Calu3 (cell line): ENCODE measurements around the gene CACNA2D2. TPM values are rescaled to one million over a fixed set of nuclear protein-coding genes. Genes with fewer than 3 reads are reported as not detected.

Source experiments
- BruUV-seq: library from RNA; stranded (reverse); fragments of 400-500 nt; replicated peaks from 2 replicates; lab custom pipeline; 2021; lab: Mats Ljungman, UMichigan
- CTCF ChIA-PET: fragments of 300-600 bp; sonication (Branson Sonifier 250); formaldehyde crosslinking; loops from one replicate; lab custom pipeline; 2022; ENCODE audit warnings: antibody characterized with exemption; lab: Charles Lee
- DNase-seq: peaks from one replicate; pipeline ENCODE4 v3.0.0; 2022
- H3K27ac Mint-ChIP-seq: one replicate; pipeline ENCODE4 v1.8.0; 2022; ENCODE audit warnings: mixed read lengths; ENCODE audit not compliant: unreplicated experiment
- H3K27me3 Mint-ChIP-seq: one replicate; pipeline ENCODE4 v1.8.0; 2022; ENCODE audit warnings: mixed read lengths; ENCODE audit not compliant: unreplicated experiment
- H3K36me3 Mint-ChIP-seq: one replicate; pipeline ENCODE4 v1.8.0; 2022; ENCODE audit warnings: mild to moderate bottlenecking, moderate library complexity, mixed read lengths; ENCODE audit not compliant: insufficient read depth, unreplicated experiment
- H3K4me1 Mint-ChIP-seq: one replicate; pipeline ENCODE4 v1.8.0; 2022; ENCODE audit warnings: mild to moderate bottlenecking, low read depth, mixed read lengths; ENCODE audit not compliant: unreplicated experiment
- H3K4me3 Mint-ChIP-seq: one replicate; pipeline ENCODE4 v1.8.0; 2022; ENCODE audit warnings: mild to moderate bottlenecking, low read depth, moderate library complexity, mixed read lengths; ENCODE audit not compliant: unreplicated experiment
- H3K9me3 Mint-ChIP-seq: one replicate; pipeline ENCODE4 v1.8.0; 2022; ENCODE audit warnings: low read depth, mixed read lengths; ENCODE audit not compliant: unreplicated experiment
- intact Hi-C: fragments of 100-400 bp; cut with micrococcal nuclease; formaldehyde crosslinking; loops from one replicate; pipeline ENCODE4 v1.10.0; 2022; ENCODE audit not compliant: unreplicated experiment
- total RNA-seq: library from RNA; stranded (reverse); gene quantifications from 2 replicates; pipeline ENCODE4 v1.2.3, GENCODE V29; 2022
- TF ChIP-seq, protein P1 (sequence below): fragments of 200-600 bp; IDR thresholded peaks from one replicate; pipeline ENCODE4 v1.8.0; 2022; ENCODE audit warnings: antibody characterized with exemption; ENCODE audit not compliant: unreplicated experiment

The CACNA2D2 gene
- total RNA-seq, 1 experiment from 2014 or later, result 0.12 TPM

DNA sequence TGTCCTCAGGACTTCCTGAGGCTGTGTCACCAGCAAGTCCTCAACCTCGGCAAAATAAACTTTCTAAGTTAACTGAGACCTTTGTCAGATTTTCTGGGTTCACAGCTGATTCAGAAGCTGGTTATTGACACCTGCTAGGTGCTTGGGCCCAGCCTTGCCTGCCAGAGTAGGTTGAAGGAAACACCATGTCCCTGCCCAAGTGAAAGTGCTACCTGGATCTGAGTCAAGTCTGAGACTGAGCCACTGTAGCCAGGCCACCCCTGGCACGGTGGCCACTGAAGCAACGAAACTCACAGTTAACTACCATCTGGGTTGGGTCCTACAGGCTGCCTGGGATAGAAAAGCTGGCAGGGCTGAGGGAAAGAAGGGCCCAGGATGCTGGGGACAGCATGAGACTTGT lies 189.1 kb downstream of the CACNA2D2 start:
- no peak overlapping the region for H3K27ac Mint-ChIP-seq
- no peaks in the 10 kb centered on the region for H3K9me3 Mint-ChIP-seq
- H3K4me1 Mint-ChIP-seq, result peaks cover 28% of the 10 kb centered on the region
- intact Hi-C loops, result no loop called here
- peaks cover 20% of the 10 kb centered on the region for H3K36me3 Mint-ChIP-seq
- H3K4me3 Mint-ChIP-seq, result no peak overlapping the region
- H3K27me3 Mint-ChIP-seq, result no peaks in the 10 kb centered on the region
- DNase-seq, result no peak
- no TSS peak for BruUV-seq
- CTCF ChIA-PET, result interaction anchor here (1.1 kb wide), 1 partner anchor 22 kb away, joined by 3 read pairs; no protein-coding TSS in a partner anchor
- TF ChIP-seq, protein P1, sequence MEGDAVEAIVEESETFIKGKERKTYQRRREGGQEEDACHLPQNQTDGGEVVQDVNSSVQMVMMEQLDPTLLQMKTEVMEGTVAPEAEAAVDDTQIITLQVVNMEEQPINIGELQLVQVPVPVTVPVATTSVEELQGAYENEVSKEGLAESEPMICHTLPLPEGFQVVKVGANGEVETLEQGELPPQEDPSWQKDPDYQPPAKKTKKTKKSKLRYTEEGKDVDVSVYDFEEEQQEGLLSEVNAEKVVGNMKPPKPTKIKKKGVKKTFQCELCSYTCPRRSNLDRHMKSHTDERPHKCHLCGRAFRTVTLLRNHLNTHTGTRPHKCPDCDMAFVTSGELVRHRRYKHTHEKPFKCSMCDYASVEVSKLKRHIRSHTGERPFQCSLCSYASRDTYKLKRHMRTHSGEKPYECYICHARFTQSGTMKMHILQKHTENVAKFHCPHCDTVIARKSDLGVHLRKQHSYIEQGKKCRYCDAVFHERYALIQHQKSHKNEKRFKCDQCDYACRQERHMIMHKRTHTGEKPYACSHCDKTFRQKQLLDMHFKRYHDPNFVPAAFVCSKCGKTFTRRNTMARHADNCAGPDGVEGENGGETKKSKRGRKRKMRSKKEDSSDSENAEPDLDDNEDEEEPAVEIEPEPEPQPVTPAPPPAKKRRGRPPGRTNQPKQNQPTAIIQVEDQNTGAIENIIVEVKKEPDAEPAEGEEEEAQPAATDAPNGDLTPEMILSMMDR, result no peak

Other genes with a start within 250 kb of the CACNA2D2 start
- 20.3 and 25.7 TPM in 2 replicates for gene SEMA3B, start 234.5 kb downstream of the CACNA2D2 start, total RNA-seq
- gene LSMEM2, start 224.5 kb downstream of the CACNA2D2 start, total RNA-seq, result 0.32 TPM in 1 of 2 replicates, not detected in the other
- 121 TPM in 2 replicates for gene IFRD2, start 211.2 kb downstream of the CACNA2D2 start, total RNA-seq
- gene HYAL3, start 204.2 kb downstream of the CACNA2D2 start, total RNA-seq, result 4.3 and 5.5 TPM in 2 replicates
- gene NAA80, start 204.2 kb downstream of the CACNA2D2 start, total RNA-seq, result 11.6 and 15.0 TPM in 2 replicates
- 1.3 and 1.5 TPM in 2 replicates for gene HYAL1, start 200.1 kb downstream of the CACNA2D2 start, total RNA-seq
- 35.7 and 36.9 TPM in 2 replicates for gene HYAL2, start 180.9 kb downstream of the CACNA2D2 start, total RNA-seq
- 29.2 and 31.2 TPM in 2 replicates for gene TUSC2, start 175.4 kb downstream of the CACNA2D2 start, total RNA-seq
- gene RASSF1, start 162.8 kb downstream of the CACNA2D2 start, total RNA-seq, result 14.7 and 16.8 TPM in 2 replicates
- 0.44 and 0.71 TPM in 2 replicates for gene ZMYND10, start 157.9 kb downstream of the CACNA2D2 start, total RNA-seq
- 21.0 and 21.8 TPM in 2 replicates for gene NPRL2, start 152.9 kb downstream of the CACNA2D2 start, total RNA-seq
- 19.4 and 19.7 TPM in 2 replicates for gene CYB561D2, start 152.8 kb downstream of the CACNA2D2 start, total RNA-seq
- gene TMEM115, start 144.1 kb downstream of the CACNA2D2 start, total RNA-seq, result 29.3 and 29.4 TPM in 2 replicates
- 2.7 and 3.1 TPM in 2 replicates for gene C3orf18, start 64.1 kb upstream of the CACNA2D2 start, total RNA-seq
- 17.6 and 20.0 TPM in 2 replicates for gene HEMK1, start 65.9 kb upstream of the CACNA2D2 start, total RNA-seq
- 1.4 and 1.6 TPM in 2 replicates for gene CISH, start 108.1 kb upstream of the CACNA2D2 start, total RNA-seq
- gene MAPKAPK3, start 113.5 kb upstream of the CACNA2D2 start, total RNA-seq, result 40.6 and 44.6 TPM in 2 replicates
- gene DOCK3, start 171.3 kb upstream of the CACNA2D2 start, total RNA-seq, result 0.19 and 0.34 TPM in 2 replicates